HG02642 (cell line): ENCODE data around the gene SLC1A2.

Source experiments
- ATAC-seq: cut with Tn5 transposase; IDR thresholded peaks from one replicate; pipeline ENCODE4 v1.9.1; 2021; ENCODE audit warnings: mild to moderate bottlenecking; ENCODE audit not compliant: unreplicated experiment, poor library complexity

The SLC1A2 gene

GRCh38 chr11:35285471-35285870, 133.9 kb downstream of the SLC1A2 start:
- ATAC-seq, result no peak

GRCh38 chr11:35282221-35282882, 137.0 kb downstream of the SLC1A2 start:
- no peak for ATAC-seq

DNA sequence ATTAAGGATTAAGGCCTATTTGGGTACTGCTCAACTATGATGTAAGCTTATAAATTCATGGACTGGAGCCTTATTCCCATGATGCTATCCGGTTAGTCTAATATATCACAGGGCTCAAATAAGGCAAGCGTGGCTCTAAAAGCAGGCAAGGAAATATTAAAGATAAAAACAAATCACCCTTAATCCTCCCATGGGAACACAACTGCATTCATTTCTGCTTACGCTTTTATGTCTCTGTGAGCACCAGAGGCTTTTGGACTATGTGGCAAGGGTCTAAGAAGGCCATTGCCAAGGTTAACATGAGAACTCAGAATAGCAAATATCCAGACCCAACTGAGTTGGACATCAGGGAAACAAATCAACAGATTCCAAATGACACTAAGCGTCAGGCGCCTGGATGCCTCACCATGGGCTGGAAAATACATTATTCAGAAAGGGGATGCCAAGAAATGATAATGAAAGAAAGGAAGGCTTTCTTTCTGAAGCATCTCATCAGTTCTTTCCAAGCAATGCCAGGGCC, 138.1 kb downstream of the SLC1A2 start:
- ATAC-seq, result no peak

DNA sequence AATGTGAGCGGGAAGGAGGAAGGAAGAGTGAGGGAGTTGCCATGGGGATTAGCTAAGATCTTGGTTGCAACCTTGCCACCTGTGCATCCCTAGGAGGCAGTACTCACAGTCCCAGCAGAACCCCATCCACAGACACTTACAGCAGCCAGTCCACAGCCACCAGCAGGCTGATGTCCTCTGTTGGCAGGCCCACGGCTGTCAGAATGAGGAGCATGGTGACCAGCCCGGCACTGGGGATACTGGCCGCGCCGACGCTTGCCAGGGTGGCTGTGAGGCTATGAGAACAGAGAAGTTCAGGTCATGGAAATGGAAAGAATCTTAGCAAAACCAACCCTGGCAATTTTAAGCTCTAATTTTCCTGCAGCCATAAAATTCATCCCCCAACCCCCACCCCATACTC, 138.6 kb downstream of the SLC1A2 start:
- ATAC-seq, result no peak

DNA sequence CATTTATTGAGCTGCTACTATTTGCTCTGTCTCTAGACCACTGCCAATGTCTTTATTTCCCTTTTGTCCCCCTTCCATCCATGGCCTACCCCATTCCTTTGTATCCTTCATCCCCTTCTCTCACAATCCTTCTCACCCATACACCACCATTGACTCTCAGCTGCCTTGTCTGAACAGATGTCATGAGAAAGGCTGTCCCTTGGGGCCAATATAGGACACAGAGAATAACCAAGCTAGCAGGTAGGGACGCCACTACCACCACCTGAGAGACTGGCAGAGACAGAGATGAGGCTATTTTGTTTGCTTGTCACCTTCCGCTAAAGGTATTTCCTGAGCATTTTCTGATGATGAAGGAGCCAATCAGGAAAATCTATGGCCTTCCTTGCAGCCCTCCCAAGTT, 141.5 kb downstream of the SLC1A2 start:
- no peak for ATAC-seq

- ATAC-seq, result no peak
These were observed 142.8 kb downstream of the SLC1A2 start for GRCh38 chr11:35276396-35277145.

GRCh38 chr11:35275786-35276170, 143.6 kb downstream of the SLC1A2 start:
- no peak for ATAC-seq

DNA sequence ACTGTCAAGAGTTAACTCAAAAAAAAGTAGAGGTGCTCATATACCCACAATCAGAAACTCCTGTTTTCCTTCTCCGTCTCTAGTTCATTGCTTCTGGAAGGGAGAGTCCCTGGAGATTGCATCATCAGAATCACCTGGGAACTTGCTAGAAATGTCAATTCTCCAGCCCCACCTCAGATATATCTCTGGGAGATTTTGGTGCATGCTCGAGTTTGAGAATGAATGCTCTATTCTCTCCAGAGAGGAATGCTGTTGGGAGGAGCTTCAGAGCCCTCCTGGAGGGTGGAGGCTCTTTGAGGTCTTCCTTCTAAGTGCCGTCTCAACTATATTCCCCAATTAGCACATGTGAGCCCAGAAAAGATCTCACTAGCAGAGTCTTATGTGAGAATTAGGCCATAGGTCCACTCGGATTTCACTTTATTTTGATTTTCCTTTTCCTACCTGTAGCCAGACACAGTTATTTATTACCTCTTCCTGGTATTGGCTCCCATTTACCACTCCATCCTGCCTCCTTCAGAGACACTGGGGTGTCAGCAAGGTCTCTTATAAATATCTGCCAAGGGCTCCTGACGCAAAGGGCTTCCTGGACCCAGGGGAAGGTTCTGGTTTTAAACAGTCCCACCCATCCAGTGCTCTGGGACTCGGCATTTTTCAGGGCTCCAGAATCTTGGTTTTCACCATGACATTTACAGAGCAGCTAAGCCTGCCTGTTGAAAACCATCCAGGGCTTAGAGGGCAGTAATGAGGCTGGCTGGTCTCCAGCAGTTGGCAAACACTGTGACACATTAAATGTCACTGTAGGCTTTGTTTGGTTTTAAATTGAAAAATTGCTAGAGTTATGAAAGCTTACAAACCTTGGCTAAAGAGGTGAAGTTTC, 144.2 kb downstream of the SLC1A2 start:
- ATAC-seq, result no peak

- peak; percentile 89 for ATAC-seq
These were observed 146.9 kb downstream of the SLC1A2 start for GRCh38 chr11:35272391-35272902.

DNA sequence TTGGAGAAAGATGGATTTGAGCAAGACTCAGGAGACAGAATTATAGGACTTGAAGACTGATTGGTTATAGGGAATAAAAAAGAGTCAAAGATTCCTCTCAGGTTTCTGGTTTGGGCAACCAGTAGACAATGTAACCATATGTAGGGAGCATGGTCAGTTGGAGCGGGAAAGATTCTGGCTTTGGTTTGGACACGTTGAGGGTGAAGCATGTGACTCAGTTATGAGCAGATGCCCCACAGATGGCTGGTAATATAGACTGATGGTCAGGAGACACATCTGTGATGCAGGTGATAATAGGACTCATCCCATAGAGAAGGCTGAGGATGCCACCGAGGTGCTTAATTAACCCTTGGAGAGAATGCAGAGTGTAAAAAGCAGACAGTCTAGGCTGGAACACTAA, 148.3 kb downstream of the SLC1A2 start:
- ATAC-seq, result no peak

- no peak for ATAC-seq
These were observed 149.0 kb downstream of the SLC1A2 start for GRCh38 chr11:35270342-35270741.

DNA sequence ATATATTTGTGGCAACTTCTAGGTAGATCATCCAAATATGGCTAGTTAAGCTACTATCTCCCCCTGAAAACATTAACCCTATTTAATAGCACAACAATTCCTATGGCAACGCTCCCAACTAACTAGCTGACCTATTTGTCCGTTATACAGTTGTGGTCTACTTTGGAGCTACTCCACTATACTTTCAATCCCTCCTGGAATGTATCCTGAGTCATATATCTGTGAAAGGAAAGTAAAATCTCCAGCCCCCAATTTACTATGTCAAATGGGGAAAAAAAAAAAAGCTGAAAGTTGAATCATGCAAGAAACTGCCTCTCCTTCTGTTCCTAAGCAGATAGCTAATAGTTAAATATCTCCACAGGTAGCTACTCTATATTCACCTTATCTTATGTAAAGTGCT, 151.9 kb downstream of the SLC1A2 start:
- ATAC-seq, result no peak

DNA sequence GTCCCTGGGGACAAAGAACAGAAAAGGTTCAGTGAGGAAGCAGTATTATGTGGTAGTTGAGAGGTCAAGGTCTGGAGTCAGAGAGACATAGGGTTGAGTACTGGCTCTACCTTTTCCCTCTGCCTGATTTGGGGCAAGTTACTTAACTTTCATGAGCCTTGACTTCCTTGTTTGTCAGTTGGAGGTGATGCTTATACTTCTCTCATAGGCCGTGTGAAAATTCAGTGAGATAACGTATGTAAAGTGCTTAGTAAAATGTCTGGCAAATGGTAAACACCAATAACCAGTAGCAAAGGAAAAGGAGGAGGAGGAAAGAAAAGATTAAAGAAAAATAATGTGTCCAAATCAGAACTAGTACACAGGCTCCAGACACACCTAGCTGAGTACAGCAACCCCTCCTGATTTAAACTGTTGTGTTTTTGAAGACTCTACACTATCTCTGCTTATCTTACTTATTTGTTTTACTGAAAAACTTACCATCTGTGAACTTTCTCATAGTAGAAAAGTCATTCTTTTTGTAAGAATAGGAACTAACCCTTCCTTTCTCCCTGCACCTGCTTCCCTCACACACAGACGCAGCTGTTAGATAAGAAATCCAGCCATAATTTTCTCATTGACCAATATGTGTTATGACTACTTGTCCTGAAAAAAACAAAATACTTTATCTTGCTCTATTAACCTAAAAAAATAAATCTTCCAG, 153.5 kb downstream of the SLC1A2 start:
- no peak for ATAC-seq

DNA sequence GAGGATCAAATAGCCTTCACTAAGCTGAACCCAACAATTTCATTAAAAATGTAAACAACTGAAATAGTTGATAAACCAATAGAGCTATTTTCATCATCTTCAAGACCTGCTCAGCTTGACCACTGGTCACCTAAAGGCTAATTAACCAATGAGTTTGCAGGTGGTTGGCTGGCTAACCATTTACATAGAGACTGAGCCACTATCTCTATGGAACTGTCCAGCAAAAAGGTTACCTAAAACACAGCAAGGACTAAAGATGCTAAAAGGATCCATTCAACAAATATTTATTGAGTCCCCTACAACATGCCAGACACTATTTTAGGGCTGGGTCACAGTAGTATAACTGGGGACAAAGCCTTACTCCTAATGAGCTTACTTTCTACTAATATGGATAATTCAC, 156.6 kb downstream of the SLC1A2 start:
- no peak for ATAC-seq

DNA sequence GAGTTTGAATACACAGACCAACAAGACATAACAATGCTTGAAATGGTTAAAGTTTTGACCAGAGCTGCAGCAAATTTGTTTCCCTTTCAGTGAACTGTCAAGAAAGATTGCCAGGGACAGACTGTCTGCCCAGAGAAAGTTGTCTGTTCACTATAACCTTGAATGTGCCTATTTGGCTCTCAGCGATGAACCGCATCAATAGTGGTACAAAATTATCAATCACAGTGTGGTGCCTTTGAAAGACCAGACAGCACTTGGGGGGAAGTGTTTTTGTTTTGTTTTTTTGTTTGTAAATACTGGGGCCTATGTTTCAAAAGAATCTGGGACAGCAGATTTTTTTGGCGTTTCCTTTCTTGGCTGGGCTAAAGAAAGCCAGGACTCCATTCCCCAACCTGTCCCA, 157.3 kb downstream of the SLC1A2 start:
- ATAC-seq, result no peak

DNA sequence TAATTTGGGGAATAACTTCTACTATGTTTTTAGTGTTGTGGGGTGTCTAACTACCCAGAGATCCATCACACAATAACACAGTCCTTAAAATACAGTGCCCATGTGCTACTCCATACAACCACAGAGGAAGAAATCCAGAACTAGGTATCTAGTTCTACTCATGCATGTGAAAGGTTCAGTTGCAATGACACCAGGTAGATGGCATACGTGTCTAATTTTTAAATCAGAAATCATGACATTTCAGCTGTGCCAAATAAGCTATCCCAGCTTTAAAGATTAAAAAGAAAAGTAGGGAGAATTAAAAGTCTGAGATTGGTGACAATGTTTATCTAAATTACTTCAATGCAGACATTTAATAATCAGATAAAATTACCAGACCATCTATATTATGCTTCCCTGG, 158.2 kb downstream of the SLC1A2 start:
- no peak for ATAC-seq

DNA sequence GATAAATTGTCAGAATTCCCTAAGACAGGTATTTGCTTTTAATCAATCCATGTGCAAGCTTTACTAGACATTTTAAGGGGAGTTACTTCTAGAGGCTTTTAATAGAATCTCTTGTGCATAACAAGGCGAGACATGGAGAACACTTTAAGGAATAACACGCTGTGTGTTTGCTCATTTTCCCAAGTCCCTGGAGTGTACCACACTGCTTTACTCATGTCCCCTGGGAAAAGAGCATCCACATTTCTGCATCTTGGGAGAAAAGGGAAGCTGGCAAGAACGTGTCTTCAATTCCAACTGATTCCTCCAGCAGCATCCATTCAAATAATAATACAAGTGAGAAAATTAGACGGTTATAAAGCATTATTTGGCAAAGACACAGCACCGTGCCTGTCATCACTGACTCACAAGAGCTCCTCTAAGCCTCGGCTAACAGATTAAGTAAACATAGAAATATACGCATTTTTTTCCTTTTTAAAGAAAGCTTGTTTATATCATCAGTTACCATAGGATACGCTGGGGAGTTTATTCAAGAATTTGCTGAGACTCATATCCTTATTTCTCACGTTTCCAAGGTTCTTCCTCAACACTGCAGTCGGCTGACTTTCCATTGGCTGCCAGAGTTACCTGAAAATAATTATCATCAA, 158.9 kb downstream of the SLC1A2 start:
- no peak for ATAC-seq

DNA sequence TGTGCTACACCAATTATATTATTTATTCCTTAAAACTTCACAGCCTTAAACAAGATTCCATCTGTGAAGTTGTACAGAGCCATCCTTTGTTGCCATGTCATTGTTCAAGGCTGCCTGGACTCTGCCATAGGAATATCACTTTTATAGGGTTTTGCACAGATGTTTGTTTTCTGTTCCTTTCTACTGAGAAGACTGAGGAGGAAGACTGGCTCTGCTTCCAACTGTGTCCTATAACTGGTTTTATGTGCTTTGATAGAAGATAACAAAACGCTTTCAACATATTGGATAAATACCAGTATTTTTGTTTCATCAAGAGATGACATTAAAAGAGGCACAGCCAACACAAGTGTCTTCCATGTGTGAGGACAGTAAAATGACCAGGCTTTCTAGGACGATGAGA, 159.8 kb downstream of the SLC1A2 start:
- ATAC-seq, result no peak

DNA sequence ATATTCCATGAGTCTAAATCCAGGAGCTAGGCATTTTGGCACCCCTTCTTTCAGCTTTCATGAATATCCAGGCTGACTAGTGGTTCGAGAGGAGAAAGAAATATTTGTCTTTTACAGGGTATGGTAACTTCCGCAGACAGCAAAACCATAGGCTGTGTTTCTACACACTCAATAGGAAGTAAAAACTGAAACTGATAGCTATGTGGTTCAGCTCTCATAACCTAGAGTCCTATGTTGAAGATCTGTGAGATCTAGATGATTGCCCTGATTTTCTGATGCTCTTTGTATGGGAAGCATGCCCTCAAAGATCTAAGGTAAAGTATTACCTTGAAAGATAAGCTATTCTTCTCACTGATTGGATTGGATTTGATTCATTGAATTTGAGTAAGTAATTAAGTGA, 162.1 kb downstream of the SLC1A2 start:
- peak; percentile 99 for ATAC-seq

GRCh38 chr11:35256296-35256695, 163.1 kb downstream of the SLC1A2 start:
- no peak for ATAC-seq
